ENCODE data around the gene ZNF827.

ZNF827 gene

GRCh38 chr4:145907812-145908211 is 30.8 kb downstream of the ZNF827 start:
- H3K36me3 ChIP-seq (ENCODE audit: control insufficient read depth in 2 of 2, insufficient read depth in 1 of 2, low read length in 2 of 2), result peaks cover 0 to under 1% of the 10 kb centered on the region in 2 experiments; a peak in 1 of 3 replicates
- H3K4me1 ChIP-seq (ENCODE audit: control insufficient read depth, insufficient read depth, low read length), result no peaks in the 10 kb centered on the region
- TF ChIP-seq ZNF132 (tag by site-specific recombination; IDR thresholded peaks at IDR 0.05; ENCODE audit: borderline replicate concordance) (no peak), ZNF785 (tag by site-specific recombination; IDR thresholded peaks at IDR 0.05) (no peak), IKZF3 (tag by site-specific recombination; IDR thresholded peaks at IDR 0.05) (no peak), KLF8 (tag by site-specific recombination; IDR thresholded peaks at IDR 0.05) (no peak), ZNF324 (tag by site-specific recombination; IDR thresholded peaks at IDR 0.05) (no peak), ZNF704 (tag by site-specific recombination; IDR thresholded peaks at IDR 0.05) (no peak), ZNF548 (tag by site-specific recombination; IDR thresholded peaks at IDR 0.05) (no peak), ZNF76 (tag by site-specific recombination; IDR thresholded peaks at IDR 0.05; ENCODE audit: borderline replicate concordance, low read depth) (no peak), ZNF140 (tag by site-specific recombination; IDR thresholded peaks at IDR 0.05) (no peak), ZNF10 (tag by site-specific recombination; IDR thresholded peaks at IDR 0.05) (no peak), ZNF423 (tag by site-specific recombination; IDR thresholded peaks at IDR 0.05) (no peak), SCRT1 (tag by site-specific recombination; IDR thresholded peaks at IDR 0.05; ENCODE audit: borderline replicate concordance) (no peak), ZNF169 (tag by site-specific recombination; IDR thresholded peaks at IDR 0.05) (no peak), PRDM10 (tag by site-specific recombination; IDR thresholded peaks at IDR 0.05) (no peak), PBX3 (CRISPR knock-in tag; IDR thresholded peaks at IDR 0.05) (no peak), ZXDB (tag by site-specific recombination; IDR thresholded peaks at IDR 0.05) (no peak), ZNF48 (tag by site-specific recombination; IDR thresholded peaks at IDR 0.05) (no peak)
- no peak overlapping the region for H3K4me3 ChIP-seq (ENCODE audit: low read depth, low read length)
- ChIA-PET CTCF (no interaction called here), POLR2A (no interaction called here)
- no peak overlapping the region for H3K27ac ChIP-seq (ENCODE audit: extremely low read depth, low read depth, low read length)
- H3K9me3 ChIP-seq (ENCODE audit: control insufficient read depth, insufficient read depth, low read depth, low read length), result no peaks in the 10 kb centered on the region

GRCh38 chr4:145907390-145907789 is 31.2 kb downstream of the ZNF827 start:
- Histone ChIP-seq H3K27ac (ENCODE audit: extremely low read depth, low read depth, low read length) (no peak overlapping the region), H3K9me3 (ENCODE audit: control insufficient read depth, insufficient read depth, low read depth, low read length) (no peaks in the 10 kb centered on the region), H3K36me3 (ENCODE audit: control insufficient read depth in 2 of 2, insufficient read depth in 1 of 2, low read length in 2 of 2) (peaks cover 0 to 5% of the 10 kb centered on the region in 2 experiments; a peak in 1 of 3 replicates), H3K4me1 (ENCODE audit: control insufficient read depth, insufficient read depth, low read length) (no peaks in the 10 kb centered on the region), H3K4me3 (ENCODE audit: low read depth, low read length) (no peak overlapping the region)
- ChIA-PET CTCF (no interaction called here), POLR2A (no interaction called here)
- TF ChIP-seq PRDM2 (tag by site-specific recombination; IDR thresholded peaks at IDR 0.05; ENCODE audit: borderline replicate concordance) (no peak), EGR2 (tag by site-specific recombination; IDR thresholded peaks at IDR 0.05; ENCODE audit: low read depth) (no peak), ZNF629 (tag by site-specific recombination; IDR thresholded peaks at IDR 0.05) (no peak), ZNF121 (tag by site-specific recombination; IDR thresholded peaks at IDR 0.05) (no peak)

All from HEK293 (cell line).